GM12801 (cell line): ENCODE data around the gene INPP4B.

Experiments used
- TF ChIP-seq, protein P1 (sequence below): IDR thresholded peaks from one replicate; pipeline ENCODE4 v1.5.1; 2011; ENCODE audit warnings: control low read depth; ENCODE audit not compliant: insufficient read length; ENCODE audit errors: extremely low read depth

INPP4B gene

DNA sequence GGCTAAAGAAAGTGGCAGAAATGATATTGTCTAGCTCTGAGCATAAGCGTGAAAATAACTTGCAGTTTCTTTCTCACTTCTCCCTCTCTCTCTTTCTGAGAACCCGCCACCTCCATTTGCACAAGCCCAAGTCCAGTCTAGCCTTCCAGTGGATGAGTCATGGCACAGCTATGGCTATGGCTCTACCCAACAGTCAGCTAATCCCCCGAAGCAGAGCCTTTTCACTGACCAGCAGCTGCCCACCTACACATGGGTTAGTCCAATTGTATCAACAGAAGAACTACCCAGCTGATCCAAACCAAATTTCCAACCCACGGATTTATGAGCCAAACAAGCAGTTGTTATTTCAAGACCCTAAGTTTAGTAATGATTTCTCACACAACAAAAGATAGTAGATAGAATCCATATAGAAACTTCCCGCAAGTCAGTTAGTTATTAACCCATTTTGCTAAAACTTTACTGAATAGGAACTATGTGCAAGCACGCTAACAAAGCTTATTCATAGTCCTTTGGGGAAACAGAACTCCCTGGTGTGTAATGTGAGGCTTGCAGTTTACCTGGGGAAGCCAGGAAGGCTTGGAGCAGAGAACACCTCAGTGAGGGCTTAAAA lies 282.3 kb downstream of the INPP4B start:
- TF ChIP-seq, protein P1, sequence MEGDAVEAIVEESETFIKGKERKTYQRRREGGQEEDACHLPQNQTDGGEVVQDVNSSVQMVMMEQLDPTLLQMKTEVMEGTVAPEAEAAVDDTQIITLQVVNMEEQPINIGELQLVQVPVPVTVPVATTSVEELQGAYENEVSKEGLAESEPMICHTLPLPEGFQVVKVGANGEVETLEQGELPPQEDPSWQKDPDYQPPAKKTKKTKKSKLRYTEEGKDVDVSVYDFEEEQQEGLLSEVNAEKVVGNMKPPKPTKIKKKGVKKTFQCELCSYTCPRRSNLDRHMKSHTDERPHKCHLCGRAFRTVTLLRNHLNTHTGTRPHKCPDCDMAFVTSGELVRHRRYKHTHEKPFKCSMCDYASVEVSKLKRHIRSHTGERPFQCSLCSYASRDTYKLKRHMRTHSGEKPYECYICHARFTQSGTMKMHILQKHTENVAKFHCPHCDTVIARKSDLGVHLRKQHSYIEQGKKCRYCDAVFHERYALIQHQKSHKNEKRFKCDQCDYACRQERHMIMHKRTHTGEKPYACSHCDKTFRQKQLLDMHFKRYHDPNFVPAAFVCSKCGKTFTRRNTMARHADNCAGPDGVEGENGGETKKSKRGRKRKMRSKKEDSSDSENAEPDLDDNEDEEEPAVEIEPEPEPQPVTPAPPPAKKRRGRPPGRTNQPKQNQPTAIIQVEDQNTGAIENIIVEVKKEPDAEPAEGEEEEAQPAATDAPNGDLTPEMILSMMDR = no peak

DNA sequence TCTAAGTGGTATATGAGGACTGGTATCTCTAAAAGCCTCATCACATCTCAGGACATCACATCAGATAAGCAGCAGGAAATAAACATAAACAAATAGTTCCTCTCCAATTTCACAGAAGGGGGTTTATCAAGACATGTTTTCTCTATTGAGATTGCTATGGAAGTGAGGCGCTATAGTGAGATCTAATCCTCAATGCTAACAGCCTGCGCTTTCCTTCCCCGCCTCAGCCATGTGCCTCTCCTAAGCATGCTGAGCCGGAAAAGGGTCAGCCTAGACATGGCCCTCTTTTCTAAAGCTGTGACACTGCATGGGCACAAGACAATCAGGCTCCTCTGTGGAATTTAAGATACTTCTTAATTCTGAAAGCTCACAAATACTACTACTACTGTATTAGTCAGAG lies 286.1 kb downstream of the INPP4B start:
- TF ChIP-seq, protein P1 = no peak

DNA sequence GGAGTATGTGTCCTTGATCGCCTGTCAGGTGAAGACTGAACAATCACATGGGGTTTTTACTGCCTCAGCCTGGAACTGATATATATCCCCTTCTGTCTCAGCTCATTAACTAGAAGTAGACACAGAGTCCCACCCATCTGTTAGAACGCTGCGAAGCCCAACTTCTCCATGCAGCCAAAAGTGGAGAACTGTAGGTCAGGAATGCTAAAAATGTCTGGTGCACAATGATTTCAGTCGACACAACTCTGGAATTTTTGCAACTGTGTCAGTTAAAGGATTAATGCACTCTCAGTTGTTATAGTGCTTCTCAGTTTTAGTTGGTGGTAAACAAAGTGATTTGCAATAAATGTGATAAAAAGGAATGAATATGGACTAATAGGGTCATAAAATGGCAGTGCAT lies 287.2 kb downstream of the INPP4B start:
- TF ChIP-seq, protein P1 = no peak

DNA sequence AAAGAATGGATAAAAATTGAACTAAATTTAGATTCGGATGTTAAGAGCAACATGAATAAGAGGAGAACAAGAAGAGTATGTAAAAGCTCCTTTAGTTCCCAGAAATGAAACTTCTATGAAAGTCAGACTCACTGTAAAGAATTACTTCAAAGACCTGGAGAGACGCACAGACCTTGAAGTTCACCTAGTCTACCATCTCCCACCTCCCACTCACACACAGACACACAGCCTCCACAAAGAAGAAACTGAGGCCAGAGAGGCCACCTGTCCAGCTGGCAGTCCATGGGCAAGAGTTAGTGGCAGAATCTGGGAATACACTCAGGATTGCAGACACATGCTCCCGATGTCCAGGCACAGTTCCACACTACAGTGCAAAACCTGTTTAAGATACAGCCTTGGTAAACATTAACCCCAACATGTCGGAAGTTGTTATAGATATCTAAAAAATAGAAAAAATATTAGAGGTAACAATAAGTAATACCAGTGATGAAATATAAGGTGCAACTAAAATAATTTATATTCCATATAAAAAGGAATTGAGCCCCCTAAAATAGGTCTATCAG lies 288.8 kb downstream of the INPP4B start:
- TF ChIP-seq, protein P1 = no peak

DNA sequence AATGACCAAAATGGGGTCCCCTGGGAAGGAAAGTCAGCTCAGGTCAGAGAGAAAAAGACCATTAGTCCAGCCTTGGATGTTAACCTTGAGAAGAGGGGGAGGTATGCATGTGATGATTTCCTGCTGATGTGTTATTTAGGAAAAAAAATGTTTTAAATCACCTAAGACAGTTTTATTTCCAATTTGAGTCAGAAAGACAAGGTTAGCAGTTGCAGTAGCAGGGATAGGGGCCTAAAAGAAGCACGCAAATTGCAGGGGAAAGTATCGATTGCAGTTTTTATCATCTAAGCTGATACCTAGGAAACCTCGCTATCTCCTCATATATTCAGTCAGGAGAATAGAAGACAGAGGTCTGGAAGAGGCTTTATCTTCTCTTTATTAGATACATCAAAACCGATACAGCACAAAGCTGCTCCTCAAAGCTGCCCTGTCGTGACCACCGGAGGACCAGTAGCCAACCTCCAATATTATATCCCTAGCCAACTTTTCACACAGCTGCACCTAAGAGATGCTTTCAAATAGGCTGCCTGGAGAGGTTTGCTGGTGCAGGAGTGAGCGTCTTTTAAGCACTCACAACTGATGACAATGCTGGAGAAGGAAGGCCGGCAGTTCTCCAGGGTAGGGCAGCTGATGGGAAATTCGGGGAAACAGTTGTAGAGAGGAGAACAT lies 289.4 kb downstream of the INPP4B start:
- TF ChIP-seq, protein P1 = no peak

DNA sequence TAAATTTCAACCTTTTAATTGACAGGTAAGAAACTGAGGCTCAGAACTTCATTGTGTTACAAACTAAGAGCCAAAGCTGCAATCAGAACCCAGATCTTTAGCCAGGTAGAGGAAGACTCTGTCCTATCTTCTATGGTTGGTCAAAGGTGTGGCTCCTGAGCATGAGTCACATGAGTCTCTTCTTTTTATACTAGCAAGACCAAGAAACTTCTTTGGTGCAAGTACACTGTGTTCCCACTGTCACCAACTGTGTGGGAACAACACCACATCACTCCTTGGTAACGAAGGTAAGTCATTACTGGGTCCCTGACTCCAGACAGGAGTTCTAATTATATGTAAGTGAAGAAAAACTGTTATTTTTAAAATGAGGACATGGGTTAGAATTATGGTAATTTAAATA lies 290.1 kb downstream of the INPP4B start:
- TF ChIP-seq, protein P1 = no peak

DNA sequence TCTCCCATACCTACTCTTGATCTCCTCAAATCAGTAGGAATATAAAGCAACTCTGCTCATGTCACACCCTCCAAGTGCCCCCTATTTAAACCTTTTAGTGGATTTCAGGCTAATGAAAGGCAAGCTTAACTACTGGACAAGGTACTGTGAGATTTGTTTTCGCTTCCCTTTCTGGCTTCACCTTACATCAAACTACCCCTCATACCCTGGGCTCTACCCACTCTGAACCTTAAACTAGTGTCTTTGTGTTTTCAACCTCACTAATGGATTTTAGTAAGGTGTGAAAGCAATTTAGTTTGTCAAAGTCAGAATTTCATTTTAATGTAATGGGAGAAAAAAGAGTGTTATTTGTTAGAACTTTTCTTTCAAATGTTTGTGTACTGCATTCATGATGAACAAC lies 291.7 kb downstream of the INPP4B start:
- TF ChIP-seq, protein P1 = no peak
